ENCODE data around the gene MTHFSD.

MTHFSD gene

DNA sequence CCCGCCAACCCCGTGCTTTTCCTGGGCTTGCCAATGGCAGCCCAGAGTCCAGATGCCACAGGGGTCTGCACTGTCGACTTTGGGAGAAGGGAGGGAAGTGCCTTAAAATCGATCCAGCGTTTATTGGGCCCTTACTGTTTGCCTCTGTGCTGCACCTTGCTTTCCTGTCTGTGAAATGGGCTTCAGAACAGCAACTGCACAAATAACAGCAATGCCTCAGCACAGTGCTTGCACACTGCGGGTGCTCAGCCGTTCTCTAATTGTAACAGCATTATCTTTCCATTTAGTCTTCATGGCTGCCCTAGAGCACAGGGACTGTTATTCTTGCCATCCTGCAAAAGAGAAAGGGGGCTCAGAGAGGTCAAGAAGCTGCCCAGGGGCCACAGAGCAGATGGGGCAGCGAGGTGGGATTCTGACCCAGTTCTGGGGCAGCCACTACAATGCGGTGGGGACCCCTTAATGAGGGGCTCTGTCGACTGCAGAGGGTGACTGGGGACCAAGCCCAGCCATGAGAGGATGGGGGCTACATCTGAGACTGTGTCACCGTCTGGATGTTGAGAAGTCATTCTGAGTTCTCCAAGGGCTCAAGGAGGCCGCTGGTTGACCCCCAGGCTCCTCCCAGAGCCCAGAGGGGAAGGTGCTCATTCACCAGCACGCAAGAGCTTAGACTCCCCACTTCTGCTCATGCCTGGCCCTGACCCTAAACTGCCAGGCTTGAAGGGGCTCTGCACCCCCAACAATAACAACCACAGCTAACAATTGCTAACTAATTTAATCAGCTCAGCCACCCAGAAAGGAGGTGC lies 54.1 kb downstream of the MTHFSD start:
- Histone ChIP-seq H3K27ac (ENCODE audit: poor library complexity, severe bottlenecking) (no peak overlapping the region), H3K36me3 (ENCODE audit: low read depth) (no peaks in the 10 kb centered on the region), H3K27me3 (ENCODE audit: insufficient read depth, poor library complexity, severe bottlenecking) (peaks cover 99% of the 10 kb centered on the region), H3K4me3 (ENCODE audit: severe bottlenecking) (no peak overlapping the region), H3K9me3 (ENCODE audit: severe bottlenecking) (no peaks in the 10 kb centered on the region), H3K4me1 (ENCODE audit: insufficient read depth, poor library complexity, severe bottlenecking) (no peaks in the 10 kb centered on the region)
- ATAC-seq (ENCODE audit: low read depth) (no peak), DNase-seq (ENCODE audit: low spot score) (no peak)
- TF ChIP-seq, protein P1, sequence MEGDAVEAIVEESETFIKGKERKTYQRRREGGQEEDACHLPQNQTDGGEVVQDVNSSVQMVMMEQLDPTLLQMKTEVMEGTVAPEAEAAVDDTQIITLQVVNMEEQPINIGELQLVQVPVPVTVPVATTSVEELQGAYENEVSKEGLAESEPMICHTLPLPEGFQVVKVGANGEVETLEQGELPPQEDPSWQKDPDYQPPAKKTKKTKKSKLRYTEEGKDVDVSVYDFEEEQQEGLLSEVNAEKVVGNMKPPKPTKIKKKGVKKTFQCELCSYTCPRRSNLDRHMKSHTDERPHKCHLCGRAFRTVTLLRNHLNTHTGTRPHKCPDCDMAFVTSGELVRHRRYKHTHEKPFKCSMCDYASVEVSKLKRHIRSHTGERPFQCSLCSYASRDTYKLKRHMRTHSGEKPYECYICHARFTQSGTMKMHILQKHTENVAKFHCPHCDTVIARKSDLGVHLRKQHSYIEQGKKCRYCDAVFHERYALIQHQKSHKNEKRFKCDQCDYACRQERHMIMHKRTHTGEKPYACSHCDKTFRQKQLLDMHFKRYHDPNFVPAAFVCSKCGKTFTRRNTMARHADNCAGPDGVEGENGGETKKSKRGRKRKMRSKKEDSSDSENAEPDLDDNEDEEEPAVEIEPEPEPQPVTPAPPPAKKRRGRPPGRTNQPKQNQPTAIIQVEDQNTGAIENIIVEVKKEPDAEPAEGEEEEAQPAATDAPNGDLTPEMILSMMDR (IDR thresholded peaks at IDR 0.05; ENCODE audit: poor library complexity, severe bottlenecking): no peak

DNA sequence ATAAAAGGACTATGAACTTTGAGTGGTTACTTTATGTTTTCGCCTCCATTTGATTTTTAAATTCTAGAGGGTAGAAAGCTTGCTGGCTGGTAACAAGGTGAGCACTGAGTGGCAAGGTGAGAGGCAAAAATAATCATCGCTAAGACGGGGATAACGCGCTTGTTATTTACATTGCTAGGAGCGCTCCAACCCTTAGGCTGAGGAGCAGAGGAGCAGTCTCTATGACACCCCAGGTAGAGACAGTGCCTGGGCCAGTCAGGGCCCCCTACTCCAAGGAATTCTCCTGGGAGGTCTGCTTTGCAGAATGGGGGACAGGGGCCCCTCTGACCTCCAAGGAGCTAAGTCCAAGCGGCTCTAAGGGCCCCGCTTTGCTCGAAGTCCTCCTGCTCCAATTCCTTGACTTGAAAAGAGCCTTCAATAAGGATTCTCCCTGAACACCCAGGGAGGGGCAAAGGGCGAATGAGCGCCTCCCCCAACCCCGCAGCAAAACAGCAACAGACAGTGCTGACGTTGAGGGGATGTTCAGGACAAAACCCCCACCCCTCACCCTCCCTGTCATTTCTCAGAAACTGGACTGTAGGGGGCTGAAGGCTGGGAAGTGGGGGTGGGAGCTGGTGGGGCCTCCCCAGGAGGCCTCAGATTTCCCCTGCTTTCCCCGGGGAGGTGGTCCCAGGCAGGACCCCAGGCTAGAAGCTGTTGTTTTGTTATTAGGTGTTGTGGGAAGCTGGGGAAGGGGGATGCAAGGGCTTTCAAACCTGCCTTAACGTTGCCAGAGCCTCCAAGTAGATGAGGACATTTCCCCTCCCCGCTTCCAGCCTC lies 54.9 kb downstream of the MTHFSD start:
- no peak for ATAC-seq (ENCODE audit: low read depth)
- no peak for DNase-seq (ENCODE audit: low spot score)
- TF ChIP-seq, protein P1 (IDR thresholded peaks at IDR 0.05; ENCODE audit: poor library complexity, severe bottlenecking): no peak
- Histone ChIP-seq H3K36me3 (ENCODE audit: low read depth) (no peaks in the 10 kb centered on the region), H3K27ac (ENCODE audit: poor library complexity, severe bottlenecking) (no peak overlapping the region), H3K4me1 (ENCODE audit: insufficient read depth, poor library complexity, severe bottlenecking) (no peaks in the 10 kb centered on the region), H3K9me3 (ENCODE audit: severe bottlenecking) (no peaks in the 10 kb centered on the region), H3K27me3 (ENCODE audit: insufficient read depth, poor library complexity, severe bottlenecking) (peaks cover 99% of the 10 kb centered on the region), H3K4me3 (ENCODE audit: severe bottlenecking) (no peak overlapping the region)

DNA sequence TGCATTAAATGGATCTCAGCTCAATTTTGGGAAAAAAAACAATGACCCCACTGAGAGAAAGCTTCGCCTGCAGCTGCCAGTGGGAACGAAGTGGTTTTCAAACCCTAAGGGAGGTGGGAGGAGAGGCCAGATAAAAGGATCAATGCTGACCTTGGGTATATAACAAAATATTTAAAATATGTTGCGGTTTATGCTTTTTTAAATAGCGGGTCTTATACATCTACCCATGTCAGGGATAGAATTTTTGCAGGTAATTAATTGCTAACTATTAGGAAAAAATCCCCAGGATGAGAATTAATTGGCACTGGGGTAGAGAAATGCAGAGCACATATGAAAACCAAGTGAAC lies 55.6 kb downstream of the MTHFSD start:
- TF ChIP-seq, protein P1 (IDR thresholded peaks at IDR 0.05; ENCODE audit: poor library complexity, severe bottlenecking): no peak
- DNase-seq (ENCODE audit: low spot score): no peak
- peaks cover 99% of the 10 kb centered on the region for H3K27me3 ChIP-seq (ENCODE audit: insufficient read depth, poor library complexity, severe bottlenecking)
- no peak overlapping the region for H3K27ac ChIP-seq (ENCODE audit: poor library complexity, severe bottlenecking)
- H3K4me3 ChIP-seq (ENCODE audit: severe bottlenecking): no peak overlapping the region
- no peaks in the 10 kb centered on the region for H3K4me1 ChIP-seq (ENCODE audit: insufficient read depth, poor library complexity, severe bottlenecking)
- H3K36me3 ChIP-seq (ENCODE audit: low read depth): no peaks in the 10 kb centered on the region
- H3K9me3 ChIP-seq (ENCODE audit: severe bottlenecking): no peaks in the 10 kb centered on the region
- ATAC-seq (ENCODE audit: low read depth): no peak

DNA sequence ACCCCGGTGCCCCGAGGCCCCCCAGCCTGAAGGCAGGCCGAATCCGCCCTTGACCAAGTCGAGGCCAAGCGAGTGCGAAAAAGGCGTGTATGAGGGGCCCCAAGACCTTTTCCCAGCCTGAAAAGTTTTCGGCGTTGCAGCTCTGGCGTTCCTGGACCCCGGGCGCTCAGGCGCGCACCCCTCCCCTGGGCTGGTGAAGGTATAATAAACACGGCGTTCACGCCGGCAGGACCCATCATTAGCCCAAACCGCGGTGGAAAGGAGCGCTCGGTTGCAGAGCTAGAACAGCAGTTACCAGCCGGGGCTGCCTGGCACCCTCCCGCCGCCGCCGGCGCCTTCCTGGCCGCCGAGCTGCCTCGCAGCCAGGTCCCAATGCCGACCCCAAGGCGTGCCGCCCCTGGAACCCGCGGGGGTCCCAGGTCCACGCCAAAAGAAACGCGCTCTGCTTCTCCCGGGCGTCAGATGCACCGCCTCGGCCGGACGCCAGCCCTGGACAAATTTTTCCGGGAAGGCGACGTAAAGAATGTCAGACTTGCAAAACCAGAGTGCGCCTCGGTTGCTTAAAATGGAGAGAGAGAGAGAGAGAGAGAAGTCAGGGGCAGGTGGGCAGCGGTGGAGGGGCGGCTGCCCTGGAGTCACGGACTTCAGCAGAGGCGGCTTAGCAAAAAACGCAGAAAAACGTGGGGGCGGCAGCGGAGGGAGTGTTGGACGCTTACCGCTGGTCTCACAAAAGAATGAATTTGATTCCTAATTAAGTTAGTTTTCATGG lies 56.2 kb downstream of the MTHFSD start:
- ATAC-seq (ENCODE audit: low read depth): 0 out of 3 replicates have a peak, but pooled peaks have one; percentile 33

More for the DNA sequence above, 56.2 kb downstream of the MTHFSD start:
- Histone ChIP-seq H3K4me1 (ENCODE audit: insufficient read depth, poor library complexity, severe bottlenecking) (no peaks in the 10 kb centered on the region), H3K27me3 (ENCODE audit: insufficient read depth, poor library complexity, severe bottlenecking) (peaks cover 99% of the 10 kb centered on the region), H3K4me3 (ENCODE audit: severe bottlenecking) (no peak overlapping the region), H3K9me3 (ENCODE audit: severe bottlenecking) (no peaks in the 10 kb centered on the region), H3K27ac (ENCODE audit: poor library complexity, severe bottlenecking) (no peak overlapping the region), H3K36me3 (ENCODE audit: low read depth) (no peaks in the 10 kb centered on the region)
- TF ChIP-seq, protein P1 (IDR thresholded peaks at IDR 0.05; ENCODE audit: poor library complexity, severe bottlenecking): no peak
- DNase-seq (ENCODE audit: low spot score): no peak
